Germinal center (tissue), 1 donor: Measurements from ENCODE around the gene TGFB2.

Experiments used
- DNase-seq: peaks from one replicate; pipeline ENCODE4 v3.0.0; 2012; ENCODE audit warnings: mixed read lengths, low spot score

Gene TGFB2

GRCh38 chr1:218462587-218462986 is 117.5 kb downstream of the TGFB2 start:
- DNase-seq = no peak

GRCh38 chr1:218463194-218464156 is 118.3 kb downstream of the TGFB2 start:
- no peak for DNase-seq

GRCh38 chr1:218464871-218465270 is 119.7 kb downstream of the TGFB2 start:
- no peak for DNase-seq

GRCh38 chr1:218466341-218467010 is 121.3 kb downstream of the TGFB2 start:
- DNase-seq = no peak

- DNase-seq = no peak
Measured at GRCh38 chr1:218467101-218468072, 122.3 kb downstream of the TGFB2 start.

- DNase-seq = no peak
Measured at GRCh38 chr1:218468711-218469110, 123.6 kb downstream of the TGFB2 start.

GRCh38 chr1:218472885-218473284 is 127.7 kb downstream of the TGFB2 start:
- DNase-seq = peak; percentile 24

- peak; percentile 26 for DNase-seq
Measured at GRCh38 chr1:218473522-218473921, 128.4 kb downstream of the TGFB2 start.

GRCh38 chr1:218474128-218474527 is 129.0 kb downstream of the TGFB2 start:
- DNase-seq = no peak

GRCh38 chr1:218475275-218475674 is 130.1 kb downstream of the TGFB2 start:
- DNase-seq = no peak

GRCh38 chr1:218475699-218476098 is 130.6 kb downstream of the TGFB2 start:
- no peak for DNase-seq

GRCh38 chr1:218476385-218476784 is 131.2 kb downstream of the TGFB2 start:
- no peak for DNase-seq

- DNase-seq = no peak
Measured at GRCh38 chr1:218478336-218478735, 133.2 kb downstream of the TGFB2 start.

GRCh38 chr1:218479436-218480115 is 134.4 kb downstream of the TGFB2 start:
- no peak for DNase-seq

- no peak for DNase-seq
Measured at GRCh38 chr1:218480137-218480536, 135.0 kb downstream of the TGFB2 start.

GRCh38 chr1:218480588-218481099 is 135.5 kb downstream of the TGFB2 start:
- no peak for DNase-seq

- DNase-seq = no peak
Measured at GRCh38 chr1:218481116-218481775, 136.1 kb downstream of the TGFB2 start.

GRCh38 chr1:218482683-218483082 is 137.5 kb downstream of the TGFB2 start:
- no peak for DNase-seq

- DNase-seq = no peak
Measured at GRCh38 chr1:218485241-218485928, 140.2 kb downstream of the TGFB2 start.

- no peak for DNase-seq
Measured at GRCh38 chr1:218488531-218488930, 143.4 kb downstream of the TGFB2 start.
